Stimulated activated CD4-positive, alpha-beta T cell treated with anti-CD3 and anti-CD28 coated beads, Interleukin-12 subunit alpha, Interleukin-12 subunit beta, amount 100 ng/mL, for 4 hours (primary cell): ENCODE measurements around the gene DNAJB9.
"Not testable (repeated sequence)": the region's sequence is repeated elsewhere in the genome, so short reads cannot be mapped to it uniquely, and the experiment has no call there.

ENCODE experiments used
- DNase-seq: peaks from one replicate; pipeline ENCODE4 v3.0.0-alpha.2; 2020

The DNAJB9 gene

GRCh38 chr7:108569381-108570145 lies at the start of gene DNAJB9, which contains the start of gene THAP5:
Gene DNAJB9 (plus strand): TSS chr7:108569874. CDS start chr7:108571727, 1,853 bp downstream.
Gene THAP5 (minus strand): TSS chr7:108569706. CDS start chr7:108569569, 137 bp downstream.
- DNase-seq: peak; percentile 97

- no peak for DNase-seq
Measured at GRCh38 chr7:108522780-108523179, 46.9 kb upstream of the DNAJB9 start.

GRCh38 chr7:108525327-108525984 lies 44.2 kb upstream of the DNAJB9 start:
- DNase-seq: no peak

GRCh38 chr7:108525985-108526767 lies 43.5 kb upstream of the DNAJB9 start, which contains the start of gene PNPLA8:
Gene PNPLA8 (minus strand): TSS chr7:108526135. CDS start chr7:108515491, 10,644 bp downstream.
- DNase-seq: peak; percentile 100

- no peak for DNase-seq
Measured at GRCh38 chr7:108526768-108527017, 43.0 kb upstream of the DNAJB9 start.

- DNase-seq: no peak
Measured at GRCh38 chr7:108528183-108528712, 41.4 kb upstream of the DNAJB9 start.

- DNase-seq: no peak
Measured at GRCh38 chr7:108529341-108529740, 40.3 kb upstream of the DNAJB9 start.

- DNase-seq: no peak
Measured at GRCh38 chr7:108533712-108534111, 36.0 kb upstream of the DNAJB9 start.

GRCh38 chr7:108535257-108535656 lies 34.4 kb upstream of the DNAJB9 start:
- DNase-seq: no peak

GRCh38 chr7:108535744-108536143 lies 33.9 kb upstream of the DNAJB9 start:
- no peak for DNase-seq

- DNase-seq: no peak
Measured at GRCh38 chr7:108537229-108537628, 32.4 kb upstream of the DNAJB9 start.

- DNase-seq: not testable (repeated sequence)
Measured at GRCh38 chr7:108538236-108538635, 31.4 kb upstream of the DNAJB9 start.

- not testable (repeated sequence) for DNase-seq
Measured at GRCh38 chr7:108538685-108539084, 31.0 kb upstream of the DNAJB9 start.

GRCh38 chr7:108541478-108541877 lies 28.2 kb upstream of the DNAJB9 start:
- no peak for DNase-seq

- DNase-seq: not testable (repeated sequence)
Measured at GRCh38 chr7:108548141-108548896, 21.4 kb upstream of the DNAJB9 start.

- not testable (repeated sequence) for DNase-seq
Measured at GRCh38 chr7:108556665-108557064, 13.0 kb upstream of the DNAJB9 start.

GRCh38 chr7:108557191-108557590 lies 12.5 kb upstream of the DNAJB9 start:
- no peak for DNase-seq

- DNase-seq: no peak
Measured at GRCh38 chr7:108557617-108558016, 12.1 kb upstream of the DNAJB9 start.

- DNase-seq: no peak
Measured at GRCh38 chr7:108559253-108559652, 10.4 kb upstream of the DNAJB9 start.

- no peak for DNase-seq
Measured at GRCh38 chr7:108561047-108561619, 8.5 kb upstream of the DNAJB9 start.

GRCh38 chr7:108565987-108566386 lies 3.7 kb upstream of the DNAJB9 start:
- DNase-seq: no peak

- no peak for DNase-seq
Measured at GRCh38 chr7:108568801-108569380, 783 bp upstream of the DNAJB9 start.
